ENCODE data around the gene TLE1. TPM values are rescaled to one million over a fixed set of nuclear protein-coding genes. Genes with fewer than 3 reads are reported as not detected.

Gene TLE1
- total RNA-seq, 2 experiments from 2014 or later: 0.37 to 0.75 TPM

DNA sequence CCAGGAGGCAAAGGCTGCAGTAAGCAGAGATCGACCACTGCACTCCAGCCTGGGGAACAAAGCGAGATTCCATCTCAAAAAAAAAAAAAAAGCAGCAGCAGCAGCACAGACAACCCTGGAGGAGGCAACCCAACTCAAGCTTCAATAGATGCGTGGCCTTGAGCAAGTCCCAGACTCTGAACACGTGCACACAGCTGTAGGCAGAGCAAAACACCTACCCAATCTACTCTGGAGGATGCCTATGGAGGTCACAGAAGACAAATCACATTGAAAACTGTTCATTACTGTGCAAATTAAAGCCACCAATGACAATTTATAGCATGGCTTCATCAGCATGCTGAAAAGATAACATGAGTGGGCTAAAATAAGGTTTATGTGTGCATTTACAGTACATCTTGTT, 7.2 kb downstream of the TLE1 start:
- Mint-ChIP-seq H3K36me3 (ENCODE audit: low read depth) (no peaks in the 10 kb centered on the region), H3K27me3 (peaks cover 11% of the 10 kb centered on the region), H3K27ac (no peak overlapping the region), H3K4me1 (peaks cover 12% of the 10 kb centered on the region), H3K4me3 (no peak overlapping the region), H3K9me3 (no peaks in the 10 kb centered on the region)
- no peak for DNase-seq
- ChIA-PET CTCF (no interaction called here), POLR2A (no interaction called here)

- Mint-ChIP-seq H3K27ac (no peak overlapping the region), H3K36me3 (ENCODE audit: low read depth) (no peaks in the 10 kb centered on the region), H3K4me1 (peaks cover 7% of the 10 kb centered on the region), H3K4me3 (no peak overlapping the region), H3K27me3 (peaks cover 11% of the 10 kb centered on the region), H3K9me3 (no peaks in the 10 kb centered on the region)
- ChIA-PET POLR2A (no interaction called here), CTCF (no interaction called here)
- DNase-seq: no peak
Observed at GRCh38 chr9:81680506-81680905, 8.8 kb downstream of the TLE1 start.

- H3K9me3 Mint-ChIP-seq: no peaks in the 10 kb centered on the region
- POLR2A ChIA-PET: no interaction called here
- peaks cover 11% of the 10 kb centered on the region for H3K27me3 Mint-ChIP-seq
- no peak overlapping the region for H3K27ac Mint-ChIP-seq
- H3K36me3 Mint-ChIP-seq (ENCODE audit: low read depth): no peaks in the 10 kb centered on the region
- H3K4me1 Mint-ChIP-seq: peaks cover 7% of the 10 kb centered on the region
- DNase-seq: no peak
- H3K4me3 Mint-ChIP-seq: no peak overlapping the region
- CTCF ChIA-PET: no interaction called here
Observed at GRCh38 chr9:81680006-81680405, 9.3 kb downstream of the TLE1 start.

DNA sequence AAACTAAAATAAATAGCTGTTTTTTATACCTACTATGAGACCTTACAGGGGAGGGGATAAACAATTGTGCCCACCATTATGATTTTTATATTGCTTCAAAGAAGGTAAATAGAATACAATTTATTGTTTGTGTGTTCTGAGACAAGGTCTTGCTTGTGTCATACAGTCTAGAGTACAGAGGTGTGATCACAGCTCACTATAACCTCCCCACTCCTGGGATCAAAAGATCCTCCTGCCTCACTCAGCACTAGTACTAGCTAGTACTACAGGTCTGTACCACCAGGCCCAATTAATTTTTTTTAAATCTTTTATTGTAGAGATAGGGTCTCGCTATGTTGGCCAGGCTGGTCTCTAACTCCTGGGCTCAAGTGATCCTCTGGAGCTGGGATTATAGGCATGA, 11.3 kb downstream of the TLE1 start:
- H3K4me3 Mint-ChIP-seq: no peak overlapping the region
- POLR2A ChIA-PET: no interaction called here
- peaks cover 11% of the 10 kb centered on the region for H3K27me3 Mint-ChIP-seq
- no peak overlapping the region for H3K27ac Mint-ChIP-seq
- no peaks in the 10 kb centered on the region for H3K36me3 Mint-ChIP-seq (ENCODE audit: low read depth)
- CTCF ChIA-PET: no interaction called here
- H3K4me1 Mint-ChIP-seq: peaks cover 7% of the 10 kb centered on the region
- H3K9me3 Mint-ChIP-seq: no peaks in the 10 kb centered on the region
- DNase-seq: no peak

DNA sequence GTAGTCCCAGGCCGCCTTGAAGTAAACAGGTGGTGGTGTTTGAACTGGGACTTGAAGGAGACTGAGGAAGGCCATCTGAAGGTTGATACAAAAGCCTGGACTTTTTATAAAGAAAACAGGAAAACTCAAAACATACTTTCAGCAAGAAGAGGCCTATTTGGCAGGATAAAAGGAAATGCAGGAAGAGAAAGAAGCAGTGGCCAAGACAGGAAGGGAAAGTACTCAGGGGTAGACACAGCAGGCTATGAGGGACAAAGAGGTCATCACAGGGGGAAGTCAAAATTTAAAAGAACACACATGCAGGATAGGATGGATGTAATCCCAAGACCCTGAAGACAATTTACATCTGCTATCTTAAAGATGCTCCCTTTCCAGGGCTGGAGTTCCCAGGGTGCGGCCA, 13.0 kb downstream of the TLE1 start:
- Mint-ChIP-seq H3K36me3 (ENCODE audit: low read depth) (no peaks in the 10 kb centered on the region), H3K4me3 (no peak overlapping the region), H3K9me3 (no peaks in the 10 kb centered on the region), H3K4me1 (no peaks in the 10 kb centered on the region), H3K27me3 (no peaks in the 10 kb centered on the region), H3K27ac (no peak overlapping the region)
- no peak for DNase-seq
- CTCF ChIA-PET: no interaction called here
- POLR2A ChIA-PET: no interaction called here

DNA sequence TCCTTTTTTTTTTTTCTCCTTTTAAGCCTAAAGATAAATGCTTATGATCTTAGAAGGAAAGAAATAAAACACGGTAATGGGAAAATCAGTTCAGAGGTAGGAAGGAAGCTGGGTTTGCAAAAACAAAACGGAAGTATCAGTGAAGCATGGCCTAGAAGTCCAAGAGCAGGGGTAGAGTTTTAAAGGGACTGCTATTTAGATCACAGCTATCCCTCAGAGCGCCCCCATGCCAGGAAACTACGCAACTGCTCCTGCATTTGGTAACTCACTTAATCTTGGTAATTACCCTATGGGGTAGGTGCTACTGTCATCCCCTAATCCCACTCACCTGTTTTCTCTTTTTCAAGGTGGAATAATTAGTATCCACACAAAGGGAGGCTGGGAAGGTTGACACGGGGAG, 16.0 kb downstream of the TLE1 start:
- H3K36me3 Mint-ChIP-seq (ENCODE audit: low read depth): no peaks in the 10 kb centered on the region
- POLR2A ChIA-PET: no interaction called here
- H3K9me3 Mint-ChIP-seq: no peaks in the 10 kb centered on the region
- CTCF ChIA-PET: no interaction called here
- H3K4me1 Mint-ChIP-seq: no peaks in the 10 kb centered on the region
- H3K27ac Mint-ChIP-seq: peak overlapping the region; percentile 34
- DNase-seq: no peak
- H3K4me3 Mint-ChIP-seq: no peak overlapping the region
- H3K27me3 Mint-ChIP-seq: no peaks in the 10 kb centered on the region

GRCh38 chr9:81671880-81672280, 17.5 kb downstream of the TLE1 start:
- ChIA-PET POLR2A (no interaction called here), CTCF (interaction anchor here (0.8 kb wide), 1 partner anchor 31 kb away, joined by 3 read pairs; no protein-coding TSS in a partner anchor)
- Mint-ChIP-seq H3K27me3 (no peaks in the 10 kb centered on the region), H3K36me3 (ENCODE audit: low read depth) (no peaks in the 10 kb centered on the region), H3K4me1 (no peaks in the 10 kb centered on the region), H3K4me3 (no peak overlapping the region), H3K9me3 (no peaks in the 10 kb centered on the region), H3K27ac (no peak overlapping the region)
- DNase-seq: no peak

DNA sequence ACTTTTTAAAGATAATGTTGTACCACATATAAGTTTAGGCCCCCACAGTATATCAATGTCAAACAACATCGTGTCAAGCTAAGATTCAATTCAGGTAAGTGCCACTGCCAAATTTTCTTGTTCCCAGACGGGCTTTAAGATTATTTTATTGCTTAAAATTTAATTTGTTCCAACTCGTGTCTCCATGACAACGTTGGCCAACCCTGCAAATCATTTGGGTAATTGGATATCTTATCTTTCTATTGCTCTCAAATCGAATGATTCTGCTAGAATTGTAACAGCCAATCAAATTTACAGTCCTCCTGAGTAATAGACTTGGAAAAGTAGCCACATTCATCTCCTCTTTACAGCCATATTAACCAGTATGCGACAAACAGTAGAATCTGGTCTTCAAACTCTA, 19.5 kb downstream of the TLE1 start:
- Mint-ChIP-seq H3K9me3 (no peaks in the 10 kb centered on the region), H3K27ac (no peak overlapping the region), H3K4me3 (no peak overlapping the region), H3K27me3 (no peaks in the 10 kb centered on the region), H3K4me1 (no peaks in the 10 kb centered on the region), H3K36me3 (ENCODE audit: low read depth) (no peaks in the 10 kb centered on the region)
- no peak for DNase-seq
- CTCF ChIA-PET: no interaction called here
- POLR2A ChIA-PET: no interaction called here

DNA sequence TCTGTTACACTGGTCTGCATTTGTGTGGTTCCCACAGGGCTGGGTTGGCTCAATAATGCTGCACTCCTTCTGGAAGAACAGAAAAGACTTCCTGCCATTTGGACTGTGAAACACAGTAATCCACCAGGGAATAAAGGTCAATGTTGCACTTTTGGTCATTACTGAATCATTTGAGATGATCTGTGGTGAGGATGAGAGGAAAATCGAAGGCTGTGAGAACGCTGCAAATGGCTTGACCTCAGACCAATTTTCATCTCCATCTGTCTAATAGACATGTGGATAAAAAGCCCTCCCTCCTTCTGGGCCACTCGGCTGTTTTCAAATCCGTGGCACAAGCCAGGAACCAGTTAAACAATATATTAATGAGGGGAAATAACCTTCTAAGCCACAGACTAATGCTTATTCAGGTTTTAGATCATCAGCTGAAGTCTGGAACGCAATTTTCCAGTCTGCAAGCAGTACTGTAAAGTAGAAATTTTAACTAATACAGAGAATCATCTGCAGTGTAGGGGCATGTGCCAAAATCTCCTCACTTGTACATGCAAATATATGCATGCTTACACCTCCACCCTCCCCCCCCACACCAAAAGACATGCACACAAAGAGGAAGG, 20.2 kb downstream of the TLE1 start:
- no peaks in the 10 kb centered on the region for H3K27me3 Mint-ChIP-seq
- DNase-seq: no peak
- ChIA-PET POLR2A (no interaction called here), CTCF (no interaction called here)
- H3K36me3 Mint-ChIP-seq (ENCODE audit: low read depth): no peaks in the 10 kb centered on the region
- no peak overlapping the region for H3K4me3 Mint-ChIP-seq
- H3K4me1 Mint-ChIP-seq: no peaks in the 10 kb centered on the region
- H3K9me3 Mint-ChIP-seq: no peaks in the 10 kb centered on the region
- H3K27ac Mint-ChIP-seq: no peak overlapping the region

- no peaks in the 10 kb centered on the region for H3K27me3 Mint-ChIP-seq
- H3K4me3 Mint-ChIP-seq: no peak overlapping the region
- ChIA-PET CTCF (no interaction called here), POLR2A (no interaction called here)
- H3K9me3 Mint-ChIP-seq: no peaks in the 10 kb centered on the region
- no peak overlapping the region for H3K27ac Mint-ChIP-seq
- no peak for DNase-seq
- H3K4me1 Mint-ChIP-seq: no peaks in the 10 kb centered on the region
- no peaks in the 10 kb centered on the region for H3K36me3 Mint-ChIP-seq (ENCODE audit: low read depth)
Observed at GRCh38 chr9:81666123-81666522, 23.2 kb downstream of the TLE1 start.

DNA sequence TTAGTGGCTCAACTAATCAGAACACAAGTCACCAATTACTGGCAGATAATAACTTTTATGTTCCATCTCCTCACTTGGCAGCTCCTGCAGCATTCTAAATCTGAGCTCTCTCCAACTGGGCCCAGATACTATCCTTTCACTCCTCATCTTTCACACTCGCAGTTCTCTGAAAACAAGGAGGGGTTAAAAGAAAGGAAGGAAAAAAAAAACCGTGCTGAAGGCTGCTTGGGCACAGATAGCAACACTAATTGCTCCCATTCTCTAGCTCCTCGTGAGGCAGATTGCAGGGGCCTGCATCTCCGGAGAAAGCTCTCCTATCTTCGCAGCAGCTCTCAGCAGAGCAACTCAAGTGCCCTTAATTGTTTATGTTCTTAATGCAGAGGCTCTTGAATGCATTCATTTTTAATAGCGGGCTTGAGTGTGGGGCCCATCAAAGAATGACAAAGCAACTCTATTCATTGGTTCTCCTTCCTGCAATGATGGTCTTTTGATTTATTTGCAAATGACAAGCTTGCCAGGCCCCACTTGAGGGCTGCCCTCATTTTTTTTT, 23.9 kb downstream of the TLE1 start:
- DNase-seq: no peak
- no peaks in the 10 kb centered on the region for H3K27me3 Mint-ChIP-seq
- H3K4me1 Mint-ChIP-seq: no peaks in the 10 kb centered on the region
- CTCF ChIA-PET: no interaction called here
- no peaks in the 10 kb centered on the region for H3K36me3 Mint-ChIP-seq (ENCODE audit: low read depth)
- POLR2A ChIA-PET: no interaction called here
- H3K9me3 Mint-ChIP-seq: no peaks in the 10 kb centered on the region
- no peak overlapping the region for H3K4me3 Mint-ChIP-seq
- H3K27ac Mint-ChIP-seq: no peak overlapping the region

DNA sequence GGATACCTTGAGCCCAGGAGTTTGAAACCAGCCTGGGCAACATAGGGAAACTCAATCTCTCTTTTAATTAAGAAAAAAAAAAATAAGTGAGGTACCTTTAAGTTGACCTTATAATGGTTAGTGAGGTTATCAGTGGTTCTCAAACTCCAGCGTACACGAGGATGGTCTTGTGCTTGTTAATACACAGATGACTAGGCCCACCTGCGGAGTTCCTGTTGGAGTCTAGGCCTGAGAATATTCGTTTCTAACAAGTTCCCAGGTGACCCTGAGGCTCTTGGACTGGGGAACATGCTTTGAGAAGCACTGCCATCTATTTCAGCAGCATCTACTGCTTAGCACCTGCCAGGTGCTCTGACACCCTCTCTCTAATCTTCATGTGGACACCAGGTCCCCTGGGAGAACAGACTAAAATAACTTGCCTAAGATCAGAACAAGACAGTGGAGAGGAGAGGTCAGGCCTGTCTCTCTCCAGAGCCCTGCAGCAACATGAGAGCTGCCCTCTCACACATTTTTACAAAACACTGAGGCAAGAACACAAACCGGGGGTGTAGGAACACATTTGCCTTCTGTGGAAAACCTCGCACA, 24.6 kb downstream of the TLE1 start:
- CTCF ChIA-PET: no interaction called here
- Mint-ChIP-seq H3K27me3 (no peaks in the 10 kb centered on the region), H3K36me3 (ENCODE audit: low read depth) (no peaks in the 10 kb centered on the region), H3K4me3 (no peak overlapping the region), H3K4me1 (no peaks in the 10 kb centered on the region), H3K9me3 (no peaks in the 10 kb centered on the region), H3K27ac (no peak overlapping the region)
- DNase-seq: no peak
- POLR2A ChIA-PET: no interaction called here

- no peaks in the 10 kb centered on the region for H3K27me3 Mint-ChIP-seq
- no peak overlapping the region for H3K27ac Mint-ChIP-seq
- no peaks in the 10 kb centered on the region for H3K4me1 Mint-ChIP-seq
- H3K4me3 Mint-ChIP-seq: no peak overlapping the region
- DNase-seq: no peak
- no peaks in the 10 kb centered on the region for H3K36me3 Mint-ChIP-seq (ENCODE audit: low read depth)
- H3K9me3 Mint-ChIP-seq: no peaks in the 10 kb centered on the region
- POLR2A ChIA-PET: no interaction called here
- CTCF ChIA-PET: no interaction called here
Observed at GRCh38 chr9:81661339-81661738, 28.0 kb downstream of the TLE1 start.

DNA sequence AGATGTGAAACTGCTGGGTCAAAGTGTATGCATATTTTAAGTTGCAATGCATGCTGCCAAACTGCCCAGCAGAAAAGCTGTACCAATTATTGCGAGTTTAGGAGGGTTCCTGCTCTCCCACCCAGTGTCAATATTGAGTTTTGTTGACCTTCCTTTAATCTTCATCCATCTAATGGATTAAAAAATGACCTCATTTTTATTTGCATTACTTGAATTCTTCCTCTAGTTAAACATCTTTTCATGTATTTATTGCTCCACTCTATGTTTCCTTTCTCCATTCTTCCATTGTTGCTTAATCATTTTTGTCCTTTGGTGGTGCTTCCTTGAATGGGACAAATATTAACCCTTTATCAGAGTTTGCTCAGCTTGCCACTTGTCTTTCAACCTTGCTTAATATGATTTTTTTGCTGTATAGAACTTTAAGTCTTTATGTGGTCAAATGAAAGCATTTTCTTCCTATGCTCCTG, 32.4 kb downstream of the TLE1 start:
- H3K9me3 Mint-ChIP-seq: no peaks in the 10 kb centered on the region
- ChIA-PET CTCF (no interaction called here), POLR2A (no interaction called here)
- H3K4me1 Mint-ChIP-seq: no peaks in the 10 kb centered on the region
- H3K27ac Mint-ChIP-seq: no peak overlapping the region
- no peak for DNase-seq
- no peak overlapping the region for H3K4me3 Mint-ChIP-seq
- H3K27me3 Mint-ChIP-seq: no peaks in the 10 kb centered on the region
- no peaks in the 10 kb centered on the region for H3K36me3 Mint-ChIP-seq (ENCODE audit: low read depth)
